ENCODE data around the gene RGS7.

RGS7 gene

GRCh38 chr1:240820816-240821215 is 536.2 kb downstream of the RGS7 start:
- no peaks in the 10 kb centered on the region for H3K4me1 ChIP-seq (ENCODE audit: control insufficient read depth in 1 of 2, insufficient read depth in 1 of 2, low read depth in 1 of 2, low read length in 1 of 2)
- TF ChIP-seq, protein P1, sequence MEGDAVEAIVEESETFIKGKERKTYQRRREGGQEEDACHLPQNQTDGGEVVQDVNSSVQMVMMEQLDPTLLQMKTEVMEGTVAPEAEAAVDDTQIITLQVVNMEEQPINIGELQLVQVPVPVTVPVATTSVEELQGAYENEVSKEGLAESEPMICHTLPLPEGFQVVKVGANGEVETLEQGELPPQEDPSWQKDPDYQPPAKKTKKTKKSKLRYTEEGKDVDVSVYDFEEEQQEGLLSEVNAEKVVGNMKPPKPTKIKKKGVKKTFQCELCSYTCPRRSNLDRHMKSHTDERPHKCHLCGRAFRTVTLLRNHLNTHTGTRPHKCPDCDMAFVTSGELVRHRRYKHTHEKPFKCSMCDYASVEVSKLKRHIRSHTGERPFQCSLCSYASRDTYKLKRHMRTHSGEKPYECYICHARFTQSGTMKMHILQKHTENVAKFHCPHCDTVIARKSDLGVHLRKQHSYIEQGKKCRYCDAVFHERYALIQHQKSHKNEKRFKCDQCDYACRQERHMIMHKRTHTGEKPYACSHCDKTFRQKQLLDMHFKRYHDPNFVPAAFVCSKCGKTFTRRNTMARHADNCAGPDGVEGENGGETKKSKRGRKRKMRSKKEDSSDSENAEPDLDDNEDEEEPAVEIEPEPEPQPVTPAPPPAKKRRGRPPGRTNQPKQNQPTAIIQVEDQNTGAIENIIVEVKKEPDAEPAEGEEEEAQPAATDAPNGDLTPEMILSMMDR (IDR thresholded peaks at IDR 0.05) = no peak
- no peaks in the 10 kb centered on the region for H3K9me3 ChIP-seq
- no peaks in the 10 kb centered on the region for H3K36me3 ChIP-seq
- H3K27me3 ChIP-seq = no peaks in the 10 kb centered on the region
- H3K4me3 ChIP-seq (ENCODE audit: low read depth in 1 of 2, low read length in 1 of 2) = no peak overlapping the region
- H3K27ac ChIP-seq = no peak overlapping the region

DNA sequence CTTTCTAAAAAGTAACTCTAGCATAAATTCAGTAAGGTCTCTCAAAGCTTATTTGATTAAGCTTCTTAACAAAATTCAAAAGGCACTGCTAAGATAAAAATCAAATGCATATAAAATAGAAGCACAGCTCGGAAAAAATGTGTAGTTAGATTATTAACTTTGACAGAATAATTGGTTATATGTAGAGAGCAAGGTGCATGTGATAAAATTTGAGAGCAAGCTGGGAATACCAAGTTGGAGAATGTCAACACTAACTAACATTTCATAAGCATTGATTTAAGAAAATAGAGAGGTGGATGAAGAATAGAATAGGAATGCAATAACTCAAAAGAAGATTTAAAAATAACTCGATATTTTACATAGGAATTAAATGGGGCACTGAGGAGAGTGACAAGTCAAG is 540.5 kb downstream of the RGS7 start:
- Histone ChIP-seq H3K27ac (no peak overlapping the region), H3K4me1 (ENCODE audit: control insufficient read depth in 1 of 2, insufficient read depth in 1 of 2, low read depth in 1 of 2, low read length in 1 of 2) (no peaks in the 10 kb centered on the region), H3K9me3 (no peaks in the 10 kb centered on the region), H3K4me3 (ENCODE audit: low read depth in 1 of 2, low read length in 1 of 2) (no peak overlapping the region), H3K36me3 (no peaks in the 10 kb centered on the region), H3K27me3 (no peaks in the 10 kb centered on the region)
- TF ChIP-seq, protein P1 (IDR thresholded peaks at IDR 0.05) = no peak

DNA sequence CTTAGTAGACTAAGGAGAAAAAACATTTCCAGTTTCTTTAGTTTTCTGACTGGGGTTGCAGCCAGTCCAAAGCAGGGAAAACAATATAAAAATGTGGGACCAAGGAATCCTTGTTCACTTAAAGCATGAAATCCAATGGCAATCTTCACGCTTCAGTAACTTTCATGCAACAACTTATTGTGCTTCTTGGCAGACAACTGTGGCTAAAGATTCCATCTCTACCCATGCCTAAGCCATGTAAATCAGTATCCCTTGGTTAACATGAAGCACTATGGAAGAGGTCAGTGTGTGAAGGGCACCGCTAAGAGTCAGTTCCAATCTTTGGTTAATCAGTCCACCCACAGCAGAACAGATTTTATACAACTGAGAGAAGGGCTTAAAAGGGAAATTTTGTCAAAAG is 543.3 kb downstream of the RGS7 start:
- no peak overlapping the region for H3K27ac ChIP-seq
- no peaks in the 10 kb centered on the region for H3K27me3 ChIP-seq
- H3K4me3 ChIP-seq (ENCODE audit: low read depth in 1 of 2, low read length in 1 of 2) = no peak overlapping the region
- no peaks in the 10 kb centered on the region for H3K9me3 ChIP-seq
- TF ChIP-seq, protein P1 (IDR thresholded peaks at IDR 0.05) = no peak
- no peaks in the 10 kb centered on the region for H3K4me1 ChIP-seq (ENCODE audit: control insufficient read depth in 1 of 2, insufficient read depth in 1 of 2, low read depth in 1 of 2, low read length in 1 of 2)
- H3K36me3 ChIP-seq = no peaks in the 10 kb centered on the region

- TF ChIP-seq, protein P1 (IDR thresholded peaks at IDR 0.05) = no peak
- Histone ChIP-seq H3K36me3 (no peaks in the 10 kb centered on the region), H3K27me3 (no peaks in the 10 kb centered on the region), H3K4me1 (ENCODE audit: control insufficient read depth in 1 of 2, insufficient read depth in 1 of 2, low read depth in 1 of 2, low read length in 1 of 2) (no peaks in the 10 kb centered on the region), H3K27ac (no peak overlapping the region), H3K4me3 (ENCODE audit: low read depth in 1 of 2, low read length in 1 of 2) (no peak overlapping the region), H3K9me3 (no peaks in the 10 kb centered on the region)
These were observed 545.7 kb downstream of the RGS7 start for GRCh38 chr1:240811256-240811655.

- TF ChIP-seq, protein P1 (IDR thresholded peaks at IDR 0.05) = no peak
- Histone ChIP-seq H3K4me3 (ENCODE audit: low read depth in 1 of 2, low read length in 1 of 2) (no peak overlapping the region), H3K27ac (no peak overlapping the region)
These were observed 548.6 kb downstream of the RGS7 start for GRCh38 chr1:240808381-240808780.

GRCh38 chr1:240806200-240806745 is 550.7 kb downstream of the RGS7 start:
- no peaks in the 10 kb centered on the region for H3K27me3 ChIP-seq
- TF ChIP-seq, protein P1 (IDR thresholded peaks at IDR 0.05) = no peak
- H3K4me3 ChIP-seq (ENCODE audit: low read depth in 1 of 2, low read length in 1 of 2) = no peak overlapping the region
- H3K36me3 ChIP-seq = no peaks in the 10 kb centered on the region
- H3K27ac ChIP-seq = no peak overlapping the region
- H3K4me1 ChIP-seq (ENCODE audit: control insufficient read depth in 1 of 2, insufficient read depth in 1 of 2, low read depth in 1 of 2, low read length in 1 of 2) = no peaks in the 10 kb centered on the region
- no peaks in the 10 kb centered on the region for H3K9me3 ChIP-seq

More at GRCh38 chr1:240808381-240808780, 548.6 kb downstream of the RGS7 start:
- no peaks in the 10 kb centered on the region for H3K9me3 ChIP-seq
- no peaks in the 10 kb centered on the region for H3K36me3 ChIP-seq
- no peaks in the 10 kb centered on the region for H3K4me1 ChIP-seq (ENCODE audit: control insufficient read depth in 1 of 2, insufficient read depth in 1 of 2, low read depth in 1 of 2, low read length in 1 of 2)
- no peaks in the 10 kb centered on the region for H3K27me3 ChIP-seq
